Measurements from ENCODE around the gene PTPRM.

Gene PTPRM

DNA sequence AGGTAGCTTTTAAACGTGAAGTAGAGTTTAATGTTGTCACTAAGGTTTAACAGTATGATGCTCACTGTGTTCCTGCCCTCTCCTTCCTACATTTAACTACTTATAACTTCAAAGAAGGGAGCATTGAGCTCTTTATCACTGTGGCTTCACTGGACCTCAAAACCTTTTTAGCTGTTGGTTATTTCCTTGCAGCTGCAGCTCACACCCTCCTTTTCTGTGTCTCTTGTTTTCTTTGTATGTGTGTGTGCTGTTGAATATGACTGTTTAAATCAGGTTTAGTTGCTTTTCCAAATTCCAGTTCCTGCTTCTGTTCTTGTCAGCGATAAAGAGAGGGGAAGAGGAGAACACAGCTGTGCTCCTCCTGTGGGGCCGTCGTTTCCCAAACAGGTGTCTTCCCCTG lies 208.0 kb downstream of the PTPRM start:
- TF ChIP-seq, protein P1, sequence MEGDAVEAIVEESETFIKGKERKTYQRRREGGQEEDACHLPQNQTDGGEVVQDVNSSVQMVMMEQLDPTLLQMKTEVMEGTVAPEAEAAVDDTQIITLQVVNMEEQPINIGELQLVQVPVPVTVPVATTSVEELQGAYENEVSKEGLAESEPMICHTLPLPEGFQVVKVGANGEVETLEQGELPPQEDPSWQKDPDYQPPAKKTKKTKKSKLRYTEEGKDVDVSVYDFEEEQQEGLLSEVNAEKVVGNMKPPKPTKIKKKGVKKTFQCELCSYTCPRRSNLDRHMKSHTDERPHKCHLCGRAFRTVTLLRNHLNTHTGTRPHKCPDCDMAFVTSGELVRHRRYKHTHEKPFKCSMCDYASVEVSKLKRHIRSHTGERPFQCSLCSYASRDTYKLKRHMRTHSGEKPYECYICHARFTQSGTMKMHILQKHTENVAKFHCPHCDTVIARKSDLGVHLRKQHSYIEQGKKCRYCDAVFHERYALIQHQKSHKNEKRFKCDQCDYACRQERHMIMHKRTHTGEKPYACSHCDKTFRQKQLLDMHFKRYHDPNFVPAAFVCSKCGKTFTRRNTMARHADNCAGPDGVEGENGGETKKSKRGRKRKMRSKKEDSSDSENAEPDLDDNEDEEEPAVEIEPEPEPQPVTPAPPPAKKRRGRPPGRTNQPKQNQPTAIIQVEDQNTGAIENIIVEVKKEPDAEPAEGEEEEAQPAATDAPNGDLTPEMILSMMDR (IDR thresholded peaks at IDR 0.05; ENCODE audit: low read depth, low read length) = no peak
- no peak overlapping the region for H3K4me3 ChIP-seq (ENCODE audit: low read depth, low read length)

DNA sequence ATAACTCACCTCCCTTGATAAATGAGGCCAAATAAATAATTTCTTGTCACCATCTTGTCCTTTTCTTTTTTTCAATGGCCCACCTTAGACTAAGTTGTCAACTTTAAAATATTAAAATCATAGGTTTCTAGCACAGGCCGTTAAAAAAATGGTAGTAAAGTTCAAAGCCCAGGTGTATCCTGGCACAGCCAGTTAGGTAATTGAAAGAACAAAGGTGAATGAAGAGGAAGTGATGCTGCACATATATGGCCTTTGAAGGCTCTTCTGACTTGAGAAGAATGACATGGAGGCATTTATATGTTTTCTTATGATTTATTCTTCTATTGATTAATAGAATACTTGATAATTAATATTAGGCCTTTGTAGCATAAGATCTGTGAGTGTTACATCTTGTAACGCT lies 208.7 kb downstream of the PTPRM start:
- no peak overlapping the region for H3K4me3 ChIP-seq (ENCODE audit: low read depth, low read length)
- TF ChIP-seq, protein P1 (IDR thresholded peaks at IDR 0.05; ENCODE audit: low read depth, low read length) = no peak

DNA sequence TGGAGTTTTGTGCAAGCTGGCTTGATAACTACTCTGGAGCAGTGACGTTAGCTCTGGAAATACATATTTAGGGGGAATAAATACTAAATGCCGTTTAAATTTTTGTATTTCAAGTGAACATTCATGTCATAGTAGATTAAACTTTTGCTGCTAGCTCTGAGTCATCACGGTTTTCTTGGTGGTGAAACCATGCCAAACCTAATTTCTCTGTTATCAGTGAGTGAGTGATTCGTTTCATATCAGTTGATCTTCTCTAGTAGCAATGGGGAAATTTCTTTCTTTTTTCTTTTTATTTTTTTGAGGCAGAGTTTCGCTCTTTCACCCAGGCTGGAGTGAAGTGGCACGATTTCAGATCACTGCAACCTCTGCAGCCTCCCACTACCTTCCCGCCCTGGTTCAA lies 211.1 kb downstream of the PTPRM start:
- TF ChIP-seq, protein P1 (IDR thresholded peaks at IDR 0.05; ENCODE audit: low read depth, low read length) = no peak
- no peak overlapping the region for H3K4me3 ChIP-seq (ENCODE audit: low read depth, low read length)

DNA sequence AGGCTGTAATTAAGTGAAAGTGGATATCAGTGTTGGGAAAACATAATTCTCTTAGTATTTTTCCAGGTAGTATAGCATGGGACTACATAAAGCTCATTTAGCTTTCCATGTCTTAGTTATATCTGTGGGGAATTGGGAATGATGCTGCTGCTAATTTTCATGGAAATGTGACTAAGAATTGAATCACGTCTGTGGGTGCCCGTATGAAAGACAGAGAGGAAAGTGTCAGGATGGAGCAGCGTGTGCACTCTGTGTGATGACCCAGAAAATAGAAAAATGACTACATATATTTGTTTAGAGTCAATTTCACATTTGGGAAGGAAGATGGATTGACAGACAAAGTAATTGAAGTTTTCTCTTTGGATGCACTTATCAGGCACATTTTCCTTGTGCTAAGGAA lies 212.1 kb downstream of the PTPRM start:
- TF ChIP-seq, protein P1 (IDR thresholded peaks at IDR 0.05; ENCODE audit: low read depth, low read length) = no peak
- H3K4me3 ChIP-seq (ENCODE audit: low read depth, low read length) = no peak overlapping the region

DNA sequence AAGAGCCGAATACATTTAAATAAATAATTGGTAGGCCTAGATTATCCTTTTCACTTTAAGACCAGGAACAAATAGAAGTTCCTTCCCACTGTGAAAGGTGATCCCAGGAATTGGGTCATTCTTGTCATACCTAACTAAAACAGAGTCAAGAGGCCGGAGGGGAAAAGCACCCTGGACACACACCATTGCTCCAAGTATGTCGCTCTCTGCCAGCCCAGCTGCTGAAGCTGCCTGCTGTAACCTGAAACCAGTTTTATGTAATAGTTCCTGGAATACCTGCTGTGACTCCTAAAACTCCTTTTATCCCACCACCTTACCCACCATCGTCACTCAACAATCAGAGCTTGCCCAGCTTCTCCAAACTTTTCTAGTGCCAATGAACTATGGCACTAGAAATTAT lies 217.1 kb downstream of the PTPRM start:
- TF ChIP-seq, protein P1 (IDR thresholded peaks at IDR 0.05; ENCODE audit: low read depth, low read length) = no peak
- no peak overlapping the region for H3K4me3 ChIP-seq (ENCODE audit: low read depth, low read length)

DNA sequence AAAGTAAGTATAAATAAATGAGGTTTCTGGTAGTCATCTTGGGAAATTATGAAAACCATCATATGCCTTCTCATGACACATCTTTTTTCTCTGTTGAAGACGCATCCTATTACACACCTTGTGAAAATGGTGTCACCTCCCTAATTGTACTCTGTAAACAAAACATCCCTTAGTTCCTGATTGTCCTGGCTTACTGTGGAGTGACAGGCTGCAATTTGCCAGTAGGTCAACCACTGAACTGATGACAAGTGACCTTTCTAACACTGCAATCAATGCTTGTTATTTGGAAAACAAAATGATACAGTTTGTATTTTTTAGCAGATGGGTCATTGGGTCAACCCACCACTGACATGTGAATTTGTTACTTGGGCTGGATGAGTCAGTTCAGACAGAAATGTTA lies 219.5 kb downstream of the PTPRM start:
- H3K4me3 ChIP-seq (ENCODE audit: low read depth, low read length) = no peak overlapping the region
- TF ChIP-seq, protein P1 (IDR thresholded peaks at IDR 0.05; ENCODE audit: low read depth, low read length) = no peak

DNA sequence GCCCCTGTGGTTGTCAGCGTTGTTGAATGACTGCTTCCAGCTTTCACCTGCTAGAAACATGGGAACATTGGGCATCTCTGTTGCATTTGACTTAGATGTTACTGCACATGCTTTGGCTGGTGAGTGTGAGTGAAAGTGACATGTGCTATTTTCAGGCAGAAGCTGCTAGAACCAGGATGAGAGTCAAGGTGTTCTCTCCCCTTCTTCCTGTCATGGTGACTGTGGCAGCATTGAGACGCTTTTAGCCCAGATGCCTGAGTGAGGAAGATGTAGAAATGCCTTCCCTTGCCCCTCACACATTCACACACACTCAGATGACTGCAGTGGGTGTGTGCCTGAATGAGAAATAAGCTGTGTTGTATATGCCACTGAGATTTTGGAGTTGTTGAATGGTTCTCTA lies 220.2 kb downstream of the PTPRM start:
- no peak overlapping the region for H3K4me3 ChIP-seq (ENCODE audit: low read depth, low read length)
- TF ChIP-seq, protein P1 (IDR thresholded peaks at IDR 0.05; ENCODE audit: low read depth, low read length) = no peak

Data from WI38 (cell line).